Thyroid gland (tissue), 4 donors: ENCODE data around the gene MGAT5B.

Experiments used
- POLR2A ChIP-seq, 2 donors: fragments of 450-650 bp; IDR thresholded peaks; one replicate each; pipeline ENCODE4 v1.6.1; 2017; ENCODE audit warnings: antibody characterized with exemption in 2 of 2, mild to moderate bottlenecking in 2 of 2, moderate library complexity in 1 of 2
- TF ChIP-seq, protein P1 (sequence below), 6 experiments: fragments of 200-600 bp in 3 of 6; fragments of 450-650 bp in 3 of 6; sonication (generic) in 3 of 6; IDR thresholded peaks; one replicate each; pipeline ENCODE4 v1.5.1; 2016 to 2019; ENCODE audit warnings: antibody characterized with exemption in 6 of 6, mild to moderate bottlenecking in 2 of 6, inconsistent platforms in 1 of 6, moderate library complexity in 1 of 6

DNA sequence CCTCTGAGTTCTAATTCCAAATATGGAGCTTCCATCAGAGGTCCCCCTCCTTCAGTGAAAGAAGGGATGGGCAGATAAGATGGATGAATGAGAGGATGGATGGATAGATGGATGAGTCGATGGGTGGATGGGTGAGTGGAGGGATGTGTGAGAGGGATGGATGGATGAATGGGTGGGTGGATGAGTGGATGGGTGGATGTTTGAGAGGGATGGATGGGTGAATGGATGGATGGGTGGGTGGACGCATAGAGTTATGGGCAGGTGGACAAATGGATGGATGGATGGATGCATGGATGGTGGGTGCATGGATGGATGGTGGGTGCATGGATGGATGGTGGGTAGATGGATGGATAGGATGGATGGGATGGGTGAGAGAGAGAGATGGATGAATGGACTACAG is 69.0 kb downstream of the MGAT5B start:
- no peak for TF ChIP-seq POLR2A (IDR thresholded peaks at IDR 0.05)
- TF ChIP-seq, protein P1, sequence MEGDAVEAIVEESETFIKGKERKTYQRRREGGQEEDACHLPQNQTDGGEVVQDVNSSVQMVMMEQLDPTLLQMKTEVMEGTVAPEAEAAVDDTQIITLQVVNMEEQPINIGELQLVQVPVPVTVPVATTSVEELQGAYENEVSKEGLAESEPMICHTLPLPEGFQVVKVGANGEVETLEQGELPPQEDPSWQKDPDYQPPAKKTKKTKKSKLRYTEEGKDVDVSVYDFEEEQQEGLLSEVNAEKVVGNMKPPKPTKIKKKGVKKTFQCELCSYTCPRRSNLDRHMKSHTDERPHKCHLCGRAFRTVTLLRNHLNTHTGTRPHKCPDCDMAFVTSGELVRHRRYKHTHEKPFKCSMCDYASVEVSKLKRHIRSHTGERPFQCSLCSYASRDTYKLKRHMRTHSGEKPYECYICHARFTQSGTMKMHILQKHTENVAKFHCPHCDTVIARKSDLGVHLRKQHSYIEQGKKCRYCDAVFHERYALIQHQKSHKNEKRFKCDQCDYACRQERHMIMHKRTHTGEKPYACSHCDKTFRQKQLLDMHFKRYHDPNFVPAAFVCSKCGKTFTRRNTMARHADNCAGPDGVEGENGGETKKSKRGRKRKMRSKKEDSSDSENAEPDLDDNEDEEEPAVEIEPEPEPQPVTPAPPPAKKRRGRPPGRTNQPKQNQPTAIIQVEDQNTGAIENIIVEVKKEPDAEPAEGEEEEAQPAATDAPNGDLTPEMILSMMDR (IDR thresholded peaks at IDR 0.05) = no peak
